ENCODE measurements around the gene SDK1. TPM values are rescaled to one million over a fixed set of nuclear protein-coding genes. Genes with fewer than 3 reads are reported as not detected.

Gene SDK1
- total and polyA plus RNA-seq, 4 donors, result 0.12 to 0.47 (median 0.36) TPM

DNA sequence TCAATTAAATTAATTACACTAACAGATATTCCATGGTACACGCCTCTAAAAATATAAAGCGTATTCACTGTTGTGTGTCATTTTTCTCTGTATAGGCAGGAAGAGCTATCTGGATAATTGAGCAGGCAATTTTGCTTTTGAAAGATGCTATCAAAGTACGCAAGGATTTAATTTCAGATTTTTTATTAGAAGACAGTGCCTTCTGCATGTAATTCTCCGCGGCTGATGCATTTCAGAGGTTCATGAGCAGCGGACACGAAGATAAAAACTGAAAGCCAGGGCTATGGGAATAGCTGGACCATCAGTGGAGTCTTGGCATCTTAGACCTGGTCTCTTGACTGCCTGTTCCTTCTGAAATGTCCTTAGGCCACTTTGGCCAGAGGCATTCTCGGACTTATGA, 35.7 kb upstream of the SDK1 start:
- 83% methylated on average over 8 of the region's 8 CpGs for WGBS
- H3K4me1 ChIP-seq (ENCODE audit: control insufficient read depth in 4 of 4, insufficient read depth in 4 of 4, low read length in 3 of 4), result no peaks in the 10 kb centered on the region

More for the DNA sequence above, 35.7 kb upstream of the SDK1 start:
- Histone ChIP-seq H3K4me3 (ENCODE audit: low read depth in 1 of 3, low read length in 3 of 3) (no peak overlapping the region), H3K27me3 (ENCODE audit: control insufficient read depth in 4 of 4, insufficient read depth in 4 of 4, low read length in 3 of 4) (peaks cover 0 to 15% (median 2%) of the 10 kb centered on the region in 4 donors), H3K9ac (ENCODE audit: low read depth in 1 of 2, low read length in 2 of 2) (no peak overlapping the region), H3K9me3 (ENCODE audit: control insufficient read depth in 4 of 4, low read length in 3 of 4) (no peaks in the 10 kb centered on the region), H3K27ac (ENCODE audit: low read depth in 1 of 2, low read length in 2 of 2) (no peak overlapping the region), H3K36me3 (ENCODE audit: control insufficient read depth in 4 of 4, insufficient read depth in 3 of 4, low read depth in 1 of 4, low read length in 3 of 4) (no peaks in the 10 kb centered on the region)
- TF ChIP-seq RXRA (IDR thresholded peaks at IDR 0.05), result no peak
- no peak for TF ChIP-seq REST (IDR thresholded peaks at IDR 0.05)
- TF ChIP-seq EGR1 (IDR thresholded peaks at IDR 0.05; ENCODE audit: low read depth in 2 of 2), result no peak
- TF ChIP-seq FOXA1 (IDR thresholded peaks at IDR 0.05), result no peak
- no peak for TF ChIP-seq MAX (IDR thresholded peaks at IDR 0.05)
- no peak for TF ChIP-seq JUND (IDR thresholded peaks at IDR 0.05)
- no peak for TF ChIP-seq HNF4G (IDR thresholded peaks at IDR 0.05)
- no peak for TF ChIP-seq YY1 (IDR thresholded peaks at IDR 0.05)
- TF ChIP-seq TAF1 (conservative IDR thresholded peaks at IDR 0.05), result no peak
- no peak for TF ChIP-seq RAD21 (IDR thresholded peaks at IDR 0.05)
- no peak for TF ChIP-seq FOXA2 (IDR thresholded peaks at IDR 0.05)
- TF ChIP-seq GABPA (IDR thresholded peaks at IDR 0.05 in 1 of 2, conservative IDR thresholded peaks at IDR 0.05 in 1 of 2), result no peak
- TF ChIP-seq SP1 (IDR thresholded peaks at IDR 0.05), result no peak
- TF ChIP-seq NR2F2 (IDR thresholded peaks at IDR 0.05), result no peak
- TF ChIP-seq HNF4A (conservative IDR thresholded peaks at IDR 0.05), result no peak
- TF ChIP-seq, protein P1, sequence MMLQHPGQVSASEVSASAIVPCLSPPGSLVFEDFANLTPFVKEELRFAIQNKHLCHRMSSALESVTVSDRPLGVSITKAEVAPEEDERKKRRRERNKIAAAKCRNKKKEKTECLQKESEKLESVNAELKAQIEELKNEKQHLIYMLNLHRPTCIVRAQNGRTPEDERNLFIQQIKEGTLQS (IDR thresholded peaks at IDR 0.05), result no peak
- TF ChIP-seq, protein P2, sequence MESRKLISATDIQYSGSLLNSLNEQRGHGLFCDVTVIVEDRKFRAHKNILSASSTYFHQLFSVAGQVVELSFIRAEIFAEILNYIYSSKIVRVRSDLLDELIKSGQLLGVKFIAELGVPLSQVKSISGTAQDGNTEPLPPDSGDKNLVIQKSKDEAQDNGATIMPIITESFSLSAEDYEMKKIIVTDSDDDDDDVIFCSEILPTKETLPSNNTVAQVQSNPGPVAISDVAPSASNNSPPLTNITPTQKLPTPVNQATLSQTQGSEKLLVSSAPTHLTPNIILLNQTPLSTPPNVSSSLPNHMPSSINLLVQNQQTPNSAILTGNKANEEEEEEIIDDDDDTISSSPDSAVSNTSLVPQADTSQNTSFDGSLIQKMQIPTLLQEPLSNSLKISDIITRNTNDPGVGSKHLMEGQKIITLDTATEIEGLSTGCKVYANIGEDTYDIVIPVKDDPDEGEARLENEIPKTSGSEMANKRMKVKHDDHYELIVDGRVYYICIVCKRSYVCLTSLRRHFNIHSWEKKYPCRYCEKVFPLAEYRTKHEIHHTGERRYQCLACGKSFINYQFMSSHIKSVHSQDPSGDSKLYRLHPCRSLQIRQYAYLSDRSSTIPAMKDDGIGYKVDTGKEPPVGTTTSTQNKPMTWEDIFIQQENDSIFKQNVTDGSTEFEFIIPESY (IDR thresholded peaks at IDR 0.05), result no peak
- no peak for TF ChIP-seq CTCF (IDR thresholded peaks at IDR 0.05; ENCODE audit: low read depth, low read length, missing input control)
- DNase-seq (ENCODE audit: low spot score), result no peak

All from liver (tissue), 9 donors.